GM18505 (cell line): ENCODE data around the gene POP7.
"Not testable (repeated sequence)": the region's sequence is repeated elsewhere in the genome, so short reads cannot be mapped to it uniquely, and the experiment has no call there.

Source experiments
- ATAC-seq: cut with Tn5 transposase; IDR thresholded peaks from one replicate; pipeline ENCODE4 v1.9.1; 2021; ENCODE audit not compliant: unreplicated experiment
- POLR2A ChIP-seq: IDR thresholded peaks from 4 replicates; pipeline ENCODE4 v1.6.1; 2011; ENCODE audit warnings: borderline replicate concordance; ENCODE audit not compliant: insufficient read depth, insufficient read length; ENCODE audit errors: extremely low read depth

The POP7 gene

GRCh38 chr7:100719523-100720278, 13.8 kb downstream of the POP7 start:
- TF ChIP-seq POLR2A: no peak

DNA sequence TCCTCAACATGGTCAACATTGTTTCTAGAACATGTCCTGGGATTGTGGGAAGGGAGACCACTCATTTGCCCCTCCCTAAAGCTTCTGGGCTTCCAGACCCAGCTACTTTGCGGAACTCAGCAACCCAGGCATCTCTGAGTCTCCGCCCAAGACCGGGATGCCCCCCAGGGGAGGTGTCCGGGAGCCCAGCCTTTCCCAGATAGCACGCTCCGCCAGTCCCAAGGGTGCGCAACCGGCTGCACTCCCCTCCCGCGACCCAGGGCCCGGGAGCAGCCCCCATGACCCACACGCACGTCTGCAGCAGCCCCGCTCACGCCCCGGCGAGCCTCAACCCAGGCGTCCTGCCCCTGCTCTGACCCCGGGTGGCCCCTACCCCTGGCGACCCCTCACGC, 14.4 kb downstream of the POP7 start, which contains the start of gene EPO:
Gene EPO (plus strand): TSS at position 190 of the 392 bp plus-strand sequence. CDS start 513 bp downstream, outside the sequence.
- no peak for TF ChIP-seq POLR2A
- no peak for ATAC-seq

More at GRCh38 chr7:100719523-100720278, 13.8 kb downstream of the POP7 start:
- ATAC-seq: no peak

GRCh38 chr7:100720671-100721504, 15.0 kb downstream of the POP7 start:
- ATAC-seq: no peak
- TF ChIP-seq POLR2A: no peak

- no peak for ATAC-seq
- no peak for TF ChIP-seq POLR2A
Measured at GRCh38 chr7:100721505-100721812, 15.5 kb downstream of the POP7 start.

DNA sequence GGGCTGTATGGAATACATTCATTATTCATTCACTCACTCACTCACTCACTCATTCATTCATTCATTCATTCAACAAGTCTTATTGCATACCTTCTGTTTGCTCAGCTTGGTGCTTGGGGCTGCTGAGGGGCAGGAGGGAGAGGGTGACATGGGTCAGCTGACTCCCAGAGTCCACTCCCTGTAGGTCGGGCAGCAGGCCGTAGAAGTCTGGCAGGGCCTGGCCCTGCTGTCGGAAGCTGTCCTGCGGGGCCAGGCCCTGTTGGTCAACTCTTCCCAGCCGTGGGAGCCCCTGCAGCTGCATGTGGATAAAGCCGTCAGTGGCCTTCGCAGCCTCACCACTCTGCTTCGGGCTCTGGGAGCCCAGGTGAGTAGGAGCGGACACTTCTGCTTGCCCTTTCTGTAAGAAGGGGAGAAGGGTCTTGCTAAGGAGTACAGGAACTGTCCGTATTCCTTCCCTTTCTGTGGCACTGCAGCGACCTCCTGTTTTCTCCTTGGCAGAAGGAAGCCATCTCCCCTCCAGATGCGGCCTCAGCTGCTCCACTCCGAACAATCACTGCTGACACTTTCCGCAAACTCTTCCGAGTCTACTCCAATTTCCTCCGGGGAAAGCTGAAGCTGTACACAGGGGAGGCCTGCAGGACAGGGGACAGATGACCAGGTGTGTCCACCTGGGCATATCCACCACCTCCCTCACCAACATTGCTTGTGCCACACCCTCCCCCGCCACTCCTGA, 16.7 kb downstream of the POP7 start:
- no peak for ATAC-seq
- TF ChIP-seq POLR2A: no peak

DNA sequence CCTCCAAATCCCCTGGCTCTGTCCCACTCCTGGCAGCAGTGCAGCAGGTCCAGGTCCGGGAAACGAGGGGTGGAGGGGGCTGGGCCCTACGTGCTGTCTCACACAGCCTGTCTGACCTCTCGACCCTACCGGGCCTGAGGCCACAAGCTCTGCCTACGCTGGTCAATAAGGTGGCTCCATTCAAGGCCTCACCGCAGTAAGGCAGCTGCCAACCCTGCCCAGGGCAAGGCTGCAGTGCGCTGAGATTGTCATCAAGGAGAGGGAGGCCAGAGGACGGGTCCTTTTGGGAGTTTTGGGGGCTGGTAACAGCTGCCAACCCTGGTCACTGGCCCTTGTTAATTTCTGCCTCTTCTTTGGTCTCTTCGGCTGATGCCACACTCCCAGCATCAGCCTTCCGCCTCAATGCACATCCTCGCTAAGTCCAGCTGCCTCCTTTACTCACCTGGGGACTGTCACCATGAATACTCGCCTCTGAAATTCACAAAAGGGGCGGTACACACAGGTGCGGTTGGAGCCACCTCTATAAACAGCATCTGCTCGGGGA, 17.9 kb downstream of the POP7 start:
- TF ChIP-seq POLR2A: no peak
- no peak for ATAC-seq

GRCh38 chr7:100724364-100724763, 18.4 kb downstream of the POP7 start:
- ATAC-seq: not testable (repeated sequence)

GRCh38 chr7:100726996-100727761, 21.3 kb downstream of the POP7 start:
- no peak for ATAC-seq
- no peak for TF ChIP-seq POLR2A

- ATAC-seq: no peak
- no peak for TF ChIP-seq POLR2A
Measured at GRCh38 chr7:100728196-100728595, 22.3 kb downstream of the POP7 start.

- no peak for ATAC-seq
- no peak for TF ChIP-seq POLR2A
Measured at GRCh38 chr7:100730136-100730800, 24.3 kb downstream of the POP7 start.

DNA sequence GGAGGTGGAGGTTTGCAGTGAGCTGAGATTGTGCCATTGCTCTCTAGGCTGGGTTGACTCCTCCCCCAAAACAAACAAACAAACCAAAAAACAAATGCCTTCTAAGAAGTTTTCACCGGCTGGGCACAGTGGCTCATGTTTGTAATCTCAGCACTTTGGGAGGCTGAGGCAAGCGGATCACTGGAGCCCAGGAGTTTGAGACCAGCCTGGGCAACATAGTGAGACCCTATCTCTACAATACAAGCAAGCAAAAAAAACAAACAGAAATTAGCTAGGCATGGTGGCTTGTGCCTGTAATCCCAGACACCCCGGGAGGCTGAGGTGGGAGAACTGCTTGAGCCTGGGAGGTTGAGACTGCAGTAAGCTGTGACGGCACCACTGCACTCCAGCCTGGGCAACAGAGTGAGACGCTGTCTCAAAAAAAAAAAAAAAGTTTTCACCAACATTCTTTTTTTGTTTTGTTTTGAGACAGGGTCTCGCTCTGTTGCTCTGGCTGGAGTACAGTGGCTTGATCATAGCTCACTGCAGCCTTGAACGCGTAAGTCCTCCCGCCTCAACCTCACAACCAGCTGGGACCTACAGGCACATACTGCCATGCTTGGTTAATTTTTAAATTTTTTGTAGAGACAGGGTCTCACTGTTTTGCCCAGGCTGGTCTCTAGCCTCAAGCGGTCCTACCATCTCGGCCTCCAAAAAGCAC, 26.2 kb downstream of the POP7 start:
- ATAC-seq: no peak
- no peak for TF ChIP-seq POLR2A

DNA sequence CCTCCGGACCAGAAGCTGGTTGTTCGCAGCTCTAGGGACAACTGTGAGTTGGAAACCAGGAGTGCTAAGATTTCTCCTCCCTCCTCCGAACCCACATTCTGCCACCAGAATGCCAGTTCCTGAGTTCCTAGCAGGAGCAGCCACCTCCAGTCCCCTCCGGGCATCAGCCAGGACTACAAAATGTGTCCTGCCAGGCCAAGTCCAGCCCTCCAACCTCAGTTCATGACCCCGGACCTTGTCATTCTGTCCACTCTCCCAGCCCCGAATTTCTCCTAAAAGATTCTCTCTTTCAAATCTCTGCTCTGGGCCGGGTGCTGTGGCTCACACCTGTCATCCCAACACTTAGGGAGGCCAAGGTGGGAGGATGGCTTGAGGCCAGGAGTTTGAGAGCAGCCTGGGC, 29.8 kb downstream of the POP7 start:
- no peak for ATAC-seq
- TF ChIP-seq POLR2A: no peak
